ENCODE data around the gene MACROD2. TPM values are rescaled to one million over a fixed set of nuclear protein-coding genes. Genes with fewer than 3 reads are reported as not detected.

The MACROD2 gene
- polyA plus RNA-seq, 5 donors = 5.3 to 8.3 (median 8.1) TPM

GRCh38 chr20:15419856-15420255 lies 1424.5 kb downstream of the MACROD2 start:
- no peak for DNase-seq

GRCh38 chr20:15422966-15423365 lies 1427.7 kb downstream of the MACROD2 start:
- DNase-seq = no peak

- DNase-seq = no peak
These were observed 1444.2 kb downstream of the MACROD2 start for GRCh38 chr20:15439551-15439950.

GRCh38 chr20:15440049-15440820 lies 1444.9 kb downstream of the MACROD2 start:
- no peak for DNase-seq

GRCh38 chr20:15445056-15445840 lies 1449.9 kb downstream of the MACROD2 start:
- DNase-seq = no peak

- DNase-seq = no peak
These were observed 1451.1 kb downstream of the MACROD2 start for GRCh38 chr20:15446373-15446772.

GRCh38 chr20:15447549-15447948 lies 1452.2 kb downstream of the MACROD2 start:
- DNase-seq = no peak

GRCh38 chr20:15449061-15449460 lies 1453.7 kb downstream of the MACROD2 start:
- DNase-seq = no peak

- no peak for DNase-seq
These were observed 1455.9 kb downstream of the MACROD2 start for GRCh38 chr20:15451241-15451640.

- DNase-seq = no peak
These were observed 1460.0 kb downstream of the MACROD2 start for GRCh38 chr20:15455279-15455678.

- no peak for DNase-seq
These were observed 1466.6 kb downstream of the MACROD2 start for GRCh38 chr20:15461938-15462337.

GRCh38 chr20:15475483-15475882 lies 1480.2 kb downstream of the MACROD2 start:
- peak; percentile 5 to 9 for DNase-seq

- no peak for DNase-seq
These were observed 1480.9 kb downstream of the MACROD2 start for GRCh38 chr20:15476186-15476585.

- no peak for DNase-seq
These were observed 1481.5 kb downstream of the MACROD2 start for GRCh38 chr20:15476781-15477180.

- DNase-seq = no peak
These were observed 1487.2 kb downstream of the MACROD2 start for GRCh38 chr20:15482525-15482924.

GRCh38 chr20:15485519-15485918 lies 1490.2 kb downstream of the MACROD2 start:
- DNase-seq = no peak

- no peak for DNase-seq
These were observed 1491.7 kb downstream of the MACROD2 start for GRCh38 chr20:15487030-15487429.

GRCh38 chr20:15487682-15488081 lies 1492.4 kb downstream of the MACROD2 start:
- no peak for DNase-seq

GRCh38 chr20:15491575-15491974 lies 1496.3 kb downstream of the MACROD2 start:
- no peak for DNase-seq

GRCh38 chr20:15494851-15495250 lies 1499.5 kb downstream of the MACROD2 start:
- no peak for DNase-seq

GRCh38 chr20:15496501-15497039 lies 1501.3 kb downstream of the MACROD2 start:
- DNase-seq = no peak

GRCh38 chr20:15498926-15499325 lies 1503.6 kb downstream of the MACROD2 start:
- no peak for DNase-seq

- no peak for DNase-seq
These were observed 1511.0 kb downstream of the MACROD2 start for GRCh38 chr20:15506311-15506710.
